ENCODE data around the gene SLF2.

SLF2 gene, protein sequence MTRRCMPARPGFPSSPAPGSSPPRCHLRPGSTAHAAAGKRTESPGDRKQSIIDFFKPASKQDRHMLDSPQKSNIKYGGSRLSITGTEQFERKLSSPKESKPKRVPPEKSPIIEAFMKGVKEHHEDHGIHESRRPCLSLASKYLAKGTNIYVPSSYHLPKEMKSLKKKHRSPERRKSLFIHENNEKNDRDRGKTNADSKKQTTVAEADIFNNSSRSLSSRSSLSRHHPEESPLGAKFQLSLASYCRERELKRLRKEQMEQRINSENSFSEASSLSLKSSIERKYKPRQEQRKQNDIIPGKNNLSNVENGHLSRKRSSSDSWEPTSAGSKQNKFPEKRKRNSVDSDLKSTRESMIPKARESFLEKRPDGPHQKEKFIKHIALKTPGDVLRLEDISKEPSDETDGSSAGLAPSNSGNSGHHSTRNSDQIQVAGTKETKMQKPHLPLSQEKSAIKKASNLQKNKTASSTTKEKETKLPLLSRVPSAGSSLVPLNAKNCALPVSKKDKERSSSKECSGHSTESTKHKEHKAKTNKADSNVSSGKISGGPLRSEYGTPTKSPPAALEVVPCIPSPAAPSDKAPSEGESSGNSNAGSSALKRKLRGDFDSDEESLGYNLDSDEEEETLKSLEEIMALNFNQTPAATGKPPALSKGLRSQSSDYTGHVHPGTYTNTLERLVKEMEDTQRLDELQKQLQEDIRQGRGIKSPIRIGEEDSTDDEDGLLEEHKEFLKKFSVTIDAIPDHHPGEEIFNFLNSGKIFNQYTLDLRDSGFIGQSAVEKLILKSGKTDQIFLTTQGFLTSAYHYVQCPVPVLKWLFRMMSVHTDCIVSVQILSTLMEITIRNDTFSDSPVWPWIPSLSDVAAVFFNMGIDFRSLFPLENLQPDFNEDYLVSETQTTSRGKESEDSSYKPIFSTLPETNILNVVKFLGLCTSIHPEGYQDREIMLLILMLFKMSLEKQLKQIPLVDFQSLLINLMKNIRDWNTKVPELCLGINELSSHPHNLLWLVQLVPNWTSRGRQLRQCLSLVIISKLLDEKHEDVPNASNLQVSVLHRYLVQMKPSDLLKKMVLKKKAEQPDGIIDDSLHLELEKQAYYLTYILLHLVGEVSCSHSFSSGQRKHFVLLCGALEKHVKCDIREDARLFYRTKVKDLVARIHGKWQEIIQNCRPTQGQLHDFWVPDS

GRCh38 chr10:100912605-100913469 is at the start of gene SLF2:
Gene SLF2, plus strand, starts transcription at chr10:100912963. Its CDS starts 148 bp downstream, at chr10:100913111.
- peak; percentile 89 to 93 for DNase-seq

- no peak for DNase-seq
Measured at GRCh38 chr10:100863433-100863832, 49.3 kb upstream of the SLF2 start.

DNA sequence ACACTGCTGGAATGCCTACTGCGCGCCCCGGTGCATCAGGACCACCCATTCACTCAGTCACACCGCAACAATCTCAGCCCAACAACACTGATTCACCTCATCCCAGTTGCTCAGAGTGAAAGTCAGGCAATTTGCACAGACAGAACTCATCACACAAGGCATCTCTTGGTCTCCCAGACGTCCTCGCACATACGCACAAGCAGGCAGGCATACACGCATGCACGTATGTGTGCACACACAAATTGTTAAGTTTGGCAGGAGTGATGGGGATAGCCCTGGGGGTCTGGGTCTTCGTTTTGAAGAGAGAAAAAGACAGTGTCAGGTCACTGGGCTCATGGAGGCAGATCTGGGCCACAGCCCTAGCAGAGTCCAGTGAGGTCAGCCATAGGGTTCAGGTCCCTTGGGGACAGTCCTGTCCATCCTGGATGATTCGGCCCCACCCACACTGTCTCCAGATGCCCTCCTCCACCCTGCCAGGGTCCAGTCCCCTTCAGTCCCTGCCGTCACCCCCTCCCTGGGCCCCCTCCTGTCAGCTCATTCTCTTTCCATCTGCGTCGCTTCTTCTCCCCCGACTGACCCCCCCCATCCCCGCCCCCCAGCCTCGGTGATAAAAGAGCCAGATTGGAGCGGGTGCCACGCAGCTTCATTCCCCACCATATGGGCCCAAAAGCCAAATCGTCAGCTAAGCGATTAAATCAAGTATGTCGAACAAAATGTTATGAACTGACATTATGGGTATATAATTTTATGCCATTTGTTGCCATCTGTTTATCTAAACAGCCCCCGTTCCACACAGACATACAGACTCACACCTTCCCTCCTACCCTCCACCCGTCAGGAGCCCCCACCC is 48.5 kb upstream of the SLF2 start:
- no peak for DNase-seq

- no peak for DNase-seq
Measured at GRCh38 chr10:100864978-100865377, 47.8 kb upstream of the SLF2 start.

DNA sequence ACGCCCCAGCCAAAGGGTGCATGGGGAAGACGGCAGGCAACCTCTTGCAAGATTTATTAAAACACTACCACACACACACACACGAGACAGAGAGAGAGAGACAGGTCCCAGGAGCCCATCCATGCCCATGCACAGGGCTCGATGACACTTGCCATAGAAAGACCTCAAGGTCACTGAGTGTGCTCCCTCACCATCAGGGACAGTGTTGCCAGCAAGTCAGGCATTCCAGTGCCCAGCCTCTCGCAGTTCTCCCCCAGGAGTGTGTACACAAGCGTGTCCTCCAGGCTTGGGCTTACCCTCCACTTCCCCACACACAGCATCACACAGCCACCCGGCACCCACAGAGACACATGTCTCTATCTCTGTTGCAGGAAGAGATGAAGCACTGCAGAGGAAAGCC is 46.8 kb upstream of the SLF2 start:
- no peak for DNase-seq

DNA sequence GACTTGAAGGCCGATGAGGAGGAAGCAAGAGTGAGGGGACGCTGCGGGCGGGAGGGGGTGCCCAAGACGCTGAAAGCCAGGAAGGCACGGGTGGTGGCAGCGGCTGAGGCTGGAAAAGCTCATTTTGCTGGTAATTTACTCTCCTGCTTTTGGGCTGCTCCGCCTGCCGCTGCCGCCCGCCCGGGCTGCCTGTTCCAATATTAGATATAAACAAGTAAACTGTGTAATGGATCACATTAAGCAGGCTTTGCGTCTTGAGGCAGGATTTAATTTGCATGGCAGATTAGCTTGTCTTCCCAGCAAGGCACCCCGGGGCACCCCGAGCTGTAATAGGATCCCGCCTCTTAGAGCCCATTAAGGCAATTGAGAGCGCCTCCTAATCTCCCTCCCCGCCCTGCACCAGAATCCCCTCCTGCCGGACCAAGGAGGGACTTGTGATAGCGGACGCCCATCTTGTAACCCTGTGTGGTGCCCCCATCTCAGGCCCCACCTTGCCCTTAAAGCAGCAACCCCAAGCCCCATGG is 46.1 kb upstream of the SLF2 start:
- no peak for DNase-seq

- DNase-seq, result no peak
Measured at GRCh38 chr10:100867261-100867963, 45.4 kb upstream of the SLF2 start.

DNA sequence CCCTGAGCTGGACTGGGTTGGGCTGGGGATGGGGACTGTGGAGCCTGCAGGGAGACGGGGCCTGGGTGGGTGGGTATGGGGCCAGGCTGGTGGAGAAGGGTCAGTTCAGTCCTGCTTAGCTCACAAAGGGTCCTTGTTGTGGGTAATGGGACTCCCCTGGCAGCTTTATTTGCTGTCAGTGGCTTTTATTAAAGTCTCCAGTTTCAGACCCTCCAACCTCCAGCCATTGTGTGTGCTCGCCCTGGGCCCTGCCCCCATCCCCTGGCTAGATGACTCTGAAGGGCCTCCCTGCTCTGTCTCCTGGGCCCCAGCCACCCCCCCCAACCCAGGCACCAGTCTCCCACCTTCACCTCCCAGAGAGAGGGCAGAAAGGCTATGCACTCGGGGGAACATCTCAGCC is 44.4 kb upstream of the SLF2 start:
- no peak for DNase-seq

DNA sequence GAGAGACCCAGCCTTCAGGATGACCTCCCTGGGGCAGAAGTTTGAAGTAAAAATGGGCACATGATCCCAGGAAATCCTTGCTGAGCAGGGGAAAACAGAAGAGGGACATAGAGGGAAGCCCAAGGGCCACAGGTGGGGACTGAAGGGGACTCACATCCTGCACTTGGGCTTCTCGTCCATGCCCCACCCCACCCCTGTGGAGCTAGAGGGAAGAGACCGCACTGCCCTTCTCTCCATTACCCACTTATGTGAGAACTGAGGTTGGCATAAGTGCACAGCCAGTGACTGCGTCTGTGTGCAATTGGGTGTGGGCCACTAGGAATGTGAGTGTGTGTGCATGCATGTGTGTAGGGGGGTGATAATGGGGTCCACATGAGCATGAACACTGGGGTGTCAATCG is 43.4 kb upstream of the SLF2 start:
- no peak for DNase-seq

GRCh38 chr10:100872034-100872791 is 40.5 kb upstream of the SLF2 start:
- DNase-seq, result peak in 1 of 2 experiments; percentile 24

DNA sequence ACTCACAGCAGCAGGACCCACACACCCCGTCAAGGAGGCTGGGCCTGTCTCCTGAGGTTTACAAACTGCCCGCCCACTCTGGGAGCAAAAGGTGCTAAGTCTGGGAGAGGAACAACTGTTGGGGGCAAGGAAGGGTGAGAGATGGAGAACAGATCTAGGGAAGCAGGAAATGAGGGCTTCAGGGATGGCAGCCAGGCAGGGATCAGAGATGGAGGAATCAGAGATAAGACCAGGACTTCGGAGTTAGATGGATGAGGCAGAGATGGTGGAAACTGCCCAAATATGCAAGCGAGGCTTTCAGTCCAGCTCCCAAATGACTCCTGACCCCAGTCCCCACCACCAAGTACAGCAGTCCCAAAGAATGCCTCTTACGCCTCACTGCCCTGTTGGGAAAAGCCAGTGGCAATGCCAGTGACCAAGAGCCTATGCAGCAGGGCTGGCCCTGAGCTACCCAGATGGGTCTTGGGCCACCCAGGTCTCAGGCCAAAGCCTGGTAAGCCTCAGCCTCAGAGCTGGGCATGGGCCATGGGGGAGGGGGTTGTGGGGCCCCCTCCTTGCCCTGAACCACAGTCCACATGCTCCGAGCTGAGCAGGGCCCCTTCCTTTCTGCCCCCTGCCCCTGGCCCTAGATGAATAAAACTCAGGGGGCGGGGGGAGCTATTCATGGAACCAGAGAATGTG is 39.5 kb upstream of the SLF2 start:
- DNase-seq, result no peak

DNA sequence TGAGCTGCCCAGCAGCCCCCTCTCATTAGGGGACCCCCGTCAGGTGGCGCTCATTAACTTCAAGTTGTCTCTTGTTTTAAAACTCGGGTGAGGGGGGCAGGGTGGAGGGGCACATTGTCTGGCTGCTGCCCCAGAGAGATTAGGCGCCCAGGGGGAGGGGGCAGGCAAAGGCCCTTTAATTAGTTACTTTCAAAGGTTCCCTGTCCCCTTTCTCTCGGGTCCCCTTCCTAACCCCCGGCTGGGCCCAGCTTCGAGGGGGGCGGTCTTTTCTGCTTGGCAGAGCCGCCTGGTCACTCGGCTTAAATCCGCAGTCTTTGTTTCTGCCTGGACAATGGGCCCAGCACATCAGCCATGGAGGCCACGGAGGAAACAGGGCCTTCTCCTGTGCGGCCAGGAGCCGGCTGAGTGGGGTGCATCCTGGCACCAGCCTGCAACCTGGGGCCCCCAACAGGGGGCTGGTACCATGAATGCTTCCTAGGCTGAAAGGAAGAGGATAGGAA is 38.9 kb upstream of the SLF2 start:
- DNase-seq, result no peak

- DNase-seq, result no peak
Measured at GRCh38 chr10:100874702-100875483, 37.9 kb upstream of the SLF2 start.

GRCh38 chr10:100875484-100876166 is 37.1 kb upstream of the SLF2 start:
- DNase-seq, result no peak

GRCh38 chr10:100876585-100877460 is 35.9 kb upstream of the SLF2 start:
- no peak for DNase-seq

DNA sequence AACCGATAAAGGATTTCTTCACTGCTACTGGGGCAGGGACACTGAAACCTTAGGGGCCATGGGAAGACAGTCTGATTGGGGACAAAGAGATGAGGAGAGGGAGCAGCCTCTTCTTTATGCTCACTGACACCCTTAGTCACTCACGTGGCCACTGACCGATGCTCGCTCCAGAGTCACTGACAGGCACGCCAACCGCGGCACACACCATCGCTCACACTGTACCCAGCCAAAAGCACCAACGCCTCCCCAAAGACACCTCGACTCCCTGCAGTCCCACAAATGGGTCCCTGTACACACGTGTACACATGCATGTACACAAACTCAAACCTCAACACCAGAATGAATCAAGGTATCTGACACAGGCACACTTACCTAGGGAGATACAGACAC is 35.3 kb upstream of the SLF2 start:
- DNase-seq, result no peak
